K562 (cell line): ENCODE data around the gene OR10S1. TPM values are rescaled to one million over a fixed set of nuclear protein-coding genes. Genes with fewer than 3 reads are reported as not detected.

ENCODE experiments used
- polyA plus RNA-seq, 8 experiments: library from polyadenylated mRNA; depleted of rRNA in 4 of 8; stranded (reverse) in 5 of 8; unstranded in 3 of 8; fragments of >200 nt; fragmentation: Nextera tagmentation in 2 of 8; fragmentation: Illumina TruSeq in 1 of 8; extraction: Ambion mirVana in 2 of 8; extraction: Trizol in 1 of 8; gene quantifications; 2 replicates each; pipeline versions ENCODE4 v1.2.1 to v1.2.3, GENCODE V29; 2011 to 2014; ENCODE audit warnings: inconsistent platforms in 1 of 8, missing spikeins in 1 of 8
- total RNA-seq, 7 experiments: library from RNA; depleted of rRNA in 6 of 7; stranded (reverse); fragments of >200 nt in 6 of 7; fragmentation: Illumina TruSeq in 2 of 7; extraction: Trizol in 2 of 7; gene quantifications; 2 replicates each; pipeline versions ENCODE4 v1.2.1 to v1.2.3, GENCODE V29; 2011 to 2021; ENCODE audit warnings: low replicate concordance in 1 of 7

Gene OR10S1
- total and polyA plus RNA-seq, 9 of the 15 experiments (the other 6 are each of a cell fraction or from before 2014, with no cell fraction given) = not detected

Other genes with a start within 250 kb of the OR10S1 start
Only the 7 nearest of the 14 such genes appear.
- not detected in 2 replicates for gene OR4D5, start 38.2 kb downstream of the OR10S1 start, total RNA-seq (2014; rRNA removed)
- not detected in 2 replicates for gene OR4D5, start 38.2 kb downstream of the OR10S1 start, total RNA-seq (2014; rRNA removed; fragmentation: Illumina TruSeq; extraction: Trizol)
- not detected in 2 replicates for gene OR4D5, start 38.2 kb downstream of the OR10S1 start, total RNA-seq (2015; rRNA removed; fragmentation: Illumina TruSeq; extraction: Trizol)
- gene OR4D5, start 38.2 kb downstream of the OR10S1 start, total RNA-seq (2021) = not detected in 2 replicates
- gene OR4D5, start 38.2 kb downstream of the OR10S1 start, polyA plus RNA-seq (2011; rRNA removed) = not detected in 2 replicates
- not detected in 2 replicates for gene OR4D5, start 38.2 kb downstream of the OR10S1 start, polyA plus RNA-seq (2014; fragmentation: Illumina TruSeq; extraction: Trizol)
- gene OR4D5, start 38.2 kb downstream of the OR10S1 start, polyA plus RNA-seq (2014; fragmentation: Nextera tagmentation; extraction: Ambion mirVana) = not detected
- not detected in 2 replicates for gene OR4D5, start 38.2 kb downstream of the OR10S1 start, polyA plus RNA-seq (2014; rRNA removed)
- gene OR6T1, start 33.9 kb downstream of the OR10S1 start, total RNA-seq (2014; rRNA removed) = not detected in 2 replicates
- gene OR6T1, start 33.9 kb downstream of the OR10S1 start, total RNA-seq (2014; rRNA removed; fragmentation: Illumina TruSeq; extraction: Trizol) = not detected in 2 replicates
- gene OR6T1, start 33.9 kb downstream of the OR10S1 start, total RNA-seq (2015; rRNA removed; fragmentation: Illumina TruSeq; extraction: Trizol) = not detected in 2 replicates
- not detected in 2 replicates for gene OR6T1, start 33.9 kb downstream of the OR10S1 start, total RNA-seq (2021)
- gene OR6T1, start 33.9 kb downstream of the OR10S1 start, polyA plus RNA-seq (2011; rRNA removed) = not detected in 2 replicates
- not detected in 2 replicates for gene OR6T1, start 33.9 kb downstream of the OR10S1 start, polyA plus RNA-seq (2014; fragmentation: Illumina TruSeq; extraction: Trizol)
- not detected for gene OR6T1, start 33.9 kb downstream of the OR10S1 start, polyA plus RNA-seq (2014; fragmentation: Nextera tagmentation; extraction: Ambion mirVana)
- not detected in 2 replicates for gene OR6T1, start 33.9 kb downstream of the OR10S1 start, polyA plus RNA-seq (2014; rRNA removed)
- gene OR10G6, start 17.4 kb upstream of the OR10S1 start, total RNA-seq (2014; rRNA removed) = not detected in 2 replicates
- not detected in 2 replicates for gene OR10G6, start 17.4 kb upstream of the OR10S1 start, total RNA-seq (2014; rRNA removed; fragmentation: Illumina TruSeq; extraction: Trizol)
- not detected in 2 replicates for gene OR10G6, start 17.4 kb upstream of the OR10S1 start, total RNA-seq (2015; rRNA removed; fragmentation: Illumina TruSeq; extraction: Trizol)
- gene OR10G6, start 17.4 kb upstream of the OR10S1 start, total RNA-seq (2021) = not detected in 2 replicates
- not detected in 2 replicates for gene OR10G6, start 17.4 kb upstream of the OR10S1 start, polyA plus RNA-seq (2011; rRNA removed)
- not detected in 2 replicates for gene OR10G6, start 17.4 kb upstream of the OR10S1 start, polyA plus RNA-seq (2014; fragmentation: Illumina TruSeq; extraction: Trizol)
- gene OR10G6, start 17.4 kb upstream of the OR10S1 start, polyA plus RNA-seq (2014; fragmentation: Nextera tagmentation; extraction: Ambion mirVana) = not detected
- not detected in 2 replicates for gene OR10G6, start 17.4 kb upstream of the OR10S1 start, polyA plus RNA-seq (2014; rRNA removed)
- gene OR10G4, start 35.2 kb upstream of the OR10S1 start, total RNA-seq (2014; rRNA removed) = not detected in 2 replicates
- not detected in 2 replicates for gene OR10G4, start 35.2 kb upstream of the OR10S1 start, total RNA-seq (2014; rRNA removed; fragmentation: Illumina TruSeq; extraction: Trizol)
- not detected in 2 replicates for gene OR10G4, start 35.2 kb upstream of the OR10S1 start, total RNA-seq (2015; rRNA removed; fragmentation: Illumina TruSeq; extraction: Trizol)
- not detected in 2 replicates for gene OR10G4, start 35.2 kb upstream of the OR10S1 start, total RNA-seq (2021)
- gene OR10G4, start 35.2 kb upstream of the OR10S1 start, polyA plus RNA-seq (2011; rRNA removed) = not detected in 2 replicates
- gene OR10G4, start 35.2 kb upstream of the OR10S1 start, polyA plus RNA-seq (2014; fragmentation: Illumina TruSeq; extraction: Trizol) = not detected in 2 replicates
- not detected for gene OR10G4, start 35.2 kb upstream of the OR10S1 start, polyA plus RNA-seq (2014; fragmentation: Nextera tagmentation; extraction: Ambion mirVana)
- not detected in 2 replicates for gene OR10G4, start 35.2 kb upstream of the OR10S1 start, polyA plus RNA-seq (2014; rRNA removed)
- gene OR10G9, start 45.2 kb upstream of the OR10S1 start, total RNA-seq (2014; rRNA removed) = not detected in 2 replicates
- not detected in 2 replicates for gene OR10G9, start 45.2 kb upstream of the OR10S1 start, total RNA-seq (2014; rRNA removed; fragmentation: Illumina TruSeq; extraction: Trizol)
- gene OR10G9, start 45.2 kb upstream of the OR10S1 start, total RNA-seq (2015; rRNA removed; fragmentation: Illumina TruSeq; extraction: Trizol) = not detected in 2 replicates
- gene OR10G9, start 45.2 kb upstream of the OR10S1 start, total RNA-seq (2021) = not detected in 2 replicates
- gene OR10G9, start 45.2 kb upstream of the OR10S1 start, polyA plus RNA-seq (2011; rRNA removed) = not detected in 2 replicates
- gene OR10G9, start 45.2 kb upstream of the OR10S1 start, polyA plus RNA-seq (2014; fragmentation: Illumina TruSeq; extraction: Trizol) = not detected in 2 replicates
- gene OR10G9, start 45.2 kb upstream of the OR10S1 start, polyA plus RNA-seq (2014; fragmentation: Nextera tagmentation; extraction: Ambion mirVana) = not detected
- gene OR10G9, start 45.2 kb upstream of the OR10S1 start, polyA plus RNA-seq (2014; rRNA removed) = not detected in 2 replicates
- not detected in 2 replicates for gene OR10G8, start 49.0 kb upstream of the OR10S1 start, total RNA-seq (2014; rRNA removed)
- gene OR10G8, start 49.0 kb upstream of the OR10S1 start, total RNA-seq (2014; rRNA removed; fragmentation: Illumina TruSeq; extraction: Trizol) = not detected in 2 replicates
- gene OR10G8, start 49.0 kb upstream of the OR10S1 start, total RNA-seq (2015; rRNA removed; fragmentation: Illumina TruSeq; extraction: Trizol) = not detected in 2 replicates
- gene OR10G8, start 49.0 kb upstream of the OR10S1 start, total RNA-seq (2021) = not detected in 2 replicates
- gene OR10G8, start 49.0 kb upstream of the OR10S1 start, polyA plus RNA-seq (2011; rRNA removed) = not detected in 2 replicates
- not detected in 2 replicates for gene OR10G8, start 49.0 kb upstream of the OR10S1 start, polyA plus RNA-seq (2014; fragmentation: Illumina TruSeq; extraction: Trizol)
- gene OR10G8, start 49.0 kb upstream of the OR10S1 start, polyA plus RNA-seq (2014; fragmentation: Nextera tagmentation; extraction: Ambion mirVana) = not detected
- gene OR10G8, start 49.0 kb upstream of the OR10S1 start, polyA plus RNA-seq (2014; rRNA removed) = not detected in 2 replicates
- not detected in 2 replicates for gene OR10G7, start 63.5 kb upstream of the OR10S1 start, total RNA-seq (2014; rRNA removed)
- not detected in 2 replicates for gene OR10G7, start 63.5 kb upstream of the OR10S1 start, total RNA-seq (2014; rRNA removed; fragmentation: Illumina TruSeq; extraction: Trizol)
- gene OR10G7, start 63.5 kb upstream of the OR10S1 start, total RNA-seq (2015; rRNA removed; fragmentation: Illumina TruSeq; extraction: Trizol) = not detected in 2 replicates
- gene OR10G7, start 63.5 kb upstream of the OR10S1 start, total RNA-seq (2021) = not detected in 2 replicates
- gene OR10G7, start 63.5 kb upstream of the OR10S1 start, polyA plus RNA-seq (2011; rRNA removed) = not detected in 2 replicates
- not detected in 2 replicates for gene OR10G7, start 63.5 kb upstream of the OR10S1 start, polyA plus RNA-seq (2014; fragmentation: Illumina TruSeq; extraction: Trizol)
- not detected for gene OR10G7, start 63.5 kb upstream of the OR10S1 start, polyA plus RNA-seq (2014; fragmentation: Nextera tagmentation; extraction: Ambion mirVana)
- gene OR10G7, start 63.5 kb upstream of the OR10S1 start, polyA plus RNA-seq (2014; rRNA removed) = not detected in 2 replicates